IMR-90 (cell line): ENCODE measurements around the gene CD79B. TPM values are rescaled to one million over a fixed set of nuclear protein-coding genes. Genes with fewer than 3 reads are reported as not detected.

Experiments used
- ATAC-seq: fragments of 200-7000 bp; cut with Tn5 transposase; 2 replicates; pipeline ENCODE4 v1.9.1; 2020; ENCODE audit warnings: low read depth, mild to moderate bottlenecking, moderate library complexity
- BruUV-seq: library from RNA; stranded (reverse); fragments of 400-500 nt; replicated peaks from 2 replicates; lab custom pipeline; 2021; lab: Mats Ljungman, UMichigan
- CTCF ChIA-PET: fragments of 300-600 bp; formaldehyde crosslinking; extraction: SDS; loops from one replicate; lab custom pipeline; 2021; ENCODE audit warnings: antibody characterized with exemption; lab: Yijun Ruan, JAX
- POLR2A ChIA-PET: fragments of 300-600 bp; sonication (Branson Sonifier 250); formaldehyde crosslinking; loops from one replicate; lab custom pipeline; 2022; ENCODE audit warnings: antibody characterized with exemption; ENCODE audit not compliant: unreplicated experiment; lab: Charles Lee
- DNase-seq: peaks from one replicate; pipeline ENCODE4 v3.0.0; 2013
- H2AFZ ChIP-seq: replicated peaks from 2 replicates; pipeline ENCODE3; 2013; ENCODE audit warnings: low read length, mild to moderate bottlenecking; ENCODE audit not compliant: poor library complexity
- H2AK5ac ChIP-seq: 2 replicates; pipeline ENCODE4 v1.6.1; 2013; ENCODE audit warnings: low read depth, low read length, inconsistent platforms
- H2AK9ac ChIP-seq: replicated peaks from 2 replicates; pipeline ENCODE3; 2013; ENCODE audit warnings: mild to moderate bottlenecking, low read depth, low read length, moderate library complexity; ENCODE audit not compliant: poor library complexity
- H2BK120ac ChIP-seq: 2 replicates; pipeline ENCODE4 v1.6.1; 2013; ENCODE audit warnings: low read depth, low read length, inconsistent platforms
- H2BK15ac ChIP-seq: 3 replicates; pipeline ENCODE4 v1.6.1; 2013; ENCODE audit warnings: low read depth, low read length, inconsistent platforms
- H2BK20ac ChIP-seq: 2 replicates; pipeline ENCODE4 v1.6.1; 2013; ENCODE audit warnings: low read depth, mild to moderate bottlenecking, inconsistent platforms, low read length, moderate library complexity
- H2BK5ac ChIP-seq: 2 replicates; pipeline ENCODE4 v1.6.1; 2013; ENCODE audit warnings: mild to moderate bottlenecking, low read depth, low read length, inconsistent platforms; ENCODE audit not compliant: poor library complexity, severe bottlenecking
- H3K14ac ChIP-seq: replicated peaks from 2 replicates; pipeline ENCODE4 v1.6.1; 2013; ENCODE audit warnings: low read depth, low read length, inconsistent platforms
- H3K18ac ChIP-seq: 2 replicates; pipeline ENCODE4 v1.6.1; 2013; ENCODE audit warnings: low read depth, low read length, control low read depth
- H3K23ac ChIP-seq: 2 replicates; pipeline ENCODE4 v1.6.1; 2013; ENCODE audit warnings: low read depth, low read length, inconsistent platforms
- H3K27ac ChIP-seq: 2 replicates; pipeline ENCODE4 v1.5.1; 2013; ENCODE audit warnings: mild to moderate bottlenecking, control low read depth, low read length; ENCODE audit not compliant: insufficient read depth
- H3K27me3 ChIP-seq: 2 replicates; pipeline ENCODE4 v1.6.1; 2013; ENCODE audit warnings: low read length; ENCODE audit not compliant: control insufficient read depth, insufficient read depth
- H3K36me3 ChIP-seq: 2 replicates; pipeline ENCODE4 v1.6.1; 2013; ENCODE audit warnings: low read length, mixed read lengths; ENCODE audit not compliant: control insufficient read depth, insufficient read depth
- H3K4ac ChIP-seq: 2 replicates; pipeline ENCODE4 v1.6.1; 2013; ENCODE audit warnings: low read depth, low read length, inconsistent platforms
- H3K4me1 ChIP-seq: 2 replicates; pipeline ENCODE4 v1.6.1; 2013; ENCODE audit warnings: low read length, mixed read lengths; ENCODE audit not compliant: control insufficient read depth, insufficient read depth
- H3K4me2 ChIP-seq: 2 replicates; pipeline ENCODE4 v1.6.1; 2013; ENCODE audit warnings: low read depth, mild to moderate bottlenecking, control low read depth, low read length, moderate library complexity
- H3K4me3 ChIP-seq: 2 replicates; pipeline ENCODE4 v1.5.1; 2013; ENCODE audit warnings: low read depth, mild to moderate bottlenecking, control low read depth, low read length, moderate library complexity; ENCODE audit not compliant: insufficient read depth
- H3K56ac ChIP-seq: 2 replicates; pipeline ENCODE4 v1.6.1; 2013; ENCODE audit warnings: low read length, inconsistent platforms; ENCODE audit not compliant: insufficient read depth; ENCODE audit errors: extremely low read depth
- H3K79me1 ChIP-seq, 2 experiments: 2 replicates each; pipeline ENCODE4 v1.6.1; 2013; ENCODE audit warnings: low read length in 2 of 2, inconsistent platforms in 1 of 2, low read depth in 1 of 2
- H3K9ac ChIP-seq: 2 replicates; pipeline ENCODE4 v1.6.1; 2013; ENCODE audit warnings: low read depth, low read length, control low read depth
- H3K9me1 ChIP-seq: 2 replicates; pipeline ENCODE4 v1.6.1; 2013; ENCODE audit warnings: low read length, inconsistent platforms; ENCODE audit not compliant: insufficient read depth
- H3K9me3 ChIP-seq: 2 replicates; pipeline ENCODE4 v1.6.1; 2013; ENCODE audit warnings: low read length; ENCODE audit not compliant: control insufficient read depth, insufficient read depth
- H4K20me1 ChIP-seq: 2 replicates; pipeline ENCODE4 v1.6.1; 2013; ENCODE audit warnings: low read length, inconsistent platforms; ENCODE audit not compliant: insufficient read depth
- H4K5ac ChIP-seq: 2 replicates; pipeline ENCODE4 v1.6.1; 2013; ENCODE audit warnings: mild to moderate bottlenecking, low read depth, low read length, control low read depth
- H4K8ac ChIP-seq, 2 experiments: 2 replicates each; pipeline ENCODE4 v1.6.1; 2013; ENCODE audit warnings: low read depth in 2 of 2, low read length in 2 of 2, control low read depth in 1 of 2, inconsistent platforms in 1 of 2
- H4K91ac ChIP-seq: 2 replicates; pipeline ENCODE4 v1.6.1; 2013; ENCODE audit warnings: low read depth, low read length, inconsistent platforms; ENCODE audit not compliant: insufficient read depth
- CEBPB ChIP-seq: IDR thresholded peaks from 2 replicates; pipeline ENCODE4 v1.6.1; 2012; ENCODE audit warnings: low read depth, low read length, improper control_type of control experiment
- ELK1 ChIP-seq: fragments of 150-350 bp; IDR thresholded peaks from 2 replicates; pipeline ENCODE4 v1.6.1; 2016; ENCODE audit warnings: low read depth, mild to moderate bottlenecking, low read length, moderate library complexity, borderline replicate concordance
- MAZ ChIP-seq: IDR thresholded peaks from 2 replicates; pipeline ENCODE4 v1.6.1; 2012; ENCODE audit warnings: low read depth, mild to moderate bottlenecking, low read length, improper control_type of control experiment, moderate library complexity, borderline replicate concordance
- RFX5 ChIP-seq: IDR thresholded peaks from 2 replicates; pipeline ENCODE4 v1.8.0; 2012; ENCODE audit warnings: low read depth, mild to moderate bottlenecking, low read length, moderate library complexity
- SMC3 ChIP-seq: fragments of 150-350 bp; IDR thresholded peaks from 2 replicates; pipeline ENCODE4 v1.6.1; 2016; ENCODE audit warnings: low read depth, mild to moderate bottlenecking, antibody characterized with exemption, low read length, moderate library complexity
- WGBS, 2 experiments: methylation state at CpG; one replicate each; pipeline versions ENCODE4 v1.1.5 to v1.1.7; 2013; ENCODE audit warnings: missing lambda C conversion rate in 2 of 2; ENCODE audit not compliant: insufficient read length in 1 of 2; ENCODE audit errors: extremely low coverage in 2 of 2; 5-methylcytosine and 5-hydroxymethylcytosine counted together
- dilution Hi-C: fragments of 300-500 bp; cut with HindIII; formaldehyde crosslinking; loops from one replicate; pipeline ENCODE4 v1.14.3; 2018; ENCODE audit warnings: low sequenced_read_pairs; ENCODE audit not compliant: unreplicated experiment
- in situ Hi-C: fragments of 300-500 bp; cut with MboI; formaldehyde crosslinking; loops from 3 replicates; pipeline ENCODE4 v1.14.3; 2019; ENCODE audit warnings: low sequenced_read_pairs, inconsistent platforms, mixed read lengths
- intact Hi-C: fragments of 100-400 bp; cut with micrococcal nuclease; formaldehyde crosslinking; loops from 2 replicates; pipeline ENCODE4 v1.10.0; 2022
- polyA plus RNA-seq, 3 experiments: library from polyadenylated mRNA; depleted of rRNA; stranded (reverse); fragments of >200 nt; gene quantifications; 2 replicates each; pipeline ENCODE4 v1.2.3, GENCODE V29; 2012; ENCODE audit warnings: low replicate concordance in 1 of 3
- total RNA-seq: library from RNA; depleted of rRNA; stranded (reverse); fragments of >200 nt; gene quantifications from 2 replicates; pipeline ENCODE4 v1.2.3, GENCODE V29; 2012

CD79B gene
- total and polyA plus RNA-seq, 2 of the 4 experiments (the other 2 are of a cell fraction), result not detected

GRCh38 chr17:63934183-63935112 is 2.3 kb upstream of the CD79B start:
- POLR2A ChIA-PET, result no interaction called here
- H3K27ac ChIP-seq, result no peak overlapping the region
- DNase-seq (no peak), ATAC-seq (no peak)
- no TSS peak for BruUV-seq
- H3K23ac ChIP-seq, result no peak overlapping the region
- no peaks in the 10 kb centered on the region for H4K20me1 ChIP-seq
- dilution Hi-C loops (no loop called here), in situ Hi-C loops (no loop called here), intact Hi-C loops (no loop called here)
- peaks cover 44% of the 10 kb centered on the region for H3K27me3 ChIP-seq
- H3K4me2 ChIP-seq, result no peak overlapping the region
- no peak overlapping the region for H3K56ac ChIP-seq
- TF ChIP-seq RFX5 (no peak), CEBPB (no peak), ELK1 (no peak), MAZ (no peak), SMC3 (no peak)
- H3K9me1 ChIP-seq, result no peaks in the 10 kb centered on the region
- H3K36me3 ChIP-seq, result no peaks in the 10 kb centered on the region
- H2BK20ac ChIP-seq, result no peak overlapping the region
- no peak overlapping the region for H3K4me3 ChIP-seq
- H3K4ac ChIP-seq, result no peak overlapping the region
- no peaks in the 10 kb centered on the region for H3K79me1 ChIP-seq
- H3K4me1 ChIP-seq, result no peaks in the 10 kb centered on the region
- H2AK9ac ChIP-seq, result no peak overlapping the region
- CTCF ChIA-PET, result no interaction called here
- no peak overlapping the region for H4K91ac ChIP-seq
- no peak overlapping the region for H3K9ac ChIP-seq
- H3K9me3 ChIP-seq, result no peaks in the 10 kb centered on the region
- H2AFZ ChIP-seq, result no peak overlapping the region
- H2BK15ac ChIP-seq, result no peak overlapping the region
- no peak overlapping the region for H3K18ac ChIP-seq
- no peak overlapping the region for H2AK5ac ChIP-seq
- no peak overlapping the region for H2BK5ac ChIP-seq
- no peak overlapping the region for H2BK120ac ChIP-seq
- H3K14ac ChIP-seq, result no peak overlapping the region
- no peak overlapping the region for H4K8ac ChIP-seq
- 39% methylated on average over 7 of the region's 21 CpGs; no CpG with 5 or more reads in 1 of the 2 experiments for WGBS, 2 experiments
- H4K5ac ChIP-seq, result no peak overlapping the region
